KOPT-K1 (cell line): ENCODE measurements around the gene CACNA1D.

Experiments
- H3K27ac ChIP-seq: fragments of 200-600 bp; sonication (generic); 2 replicates; pipeline ENCODE4 v1.5.1; 2016; ENCODE audit warnings: antibody characterized with exemption, mild to moderate bottlenecking, low read depth, low read length; ENCODE audit not compliant: poor library complexity, severe bottlenecking
- H3K36me3 ChIP-seq: fragments of 200-600 bp; sonication (generic); 2 replicates; pipeline ENCODE4 v1.5.1; 2017; ENCODE audit warnings: antibody characterized with exemption, mild to moderate bottlenecking, low read length, moderate library complexity; ENCODE audit not compliant: insufficient read depth
- H3K9me3 ChIP-seq: fragments of 200-600 bp; sonication (generic); 2 replicates; pipeline ENCODE4 v1.5.1; 2017; ENCODE audit warnings: antibody characterized with exemption, low read length, mild to moderate bottlenecking; ENCODE audit not compliant: insufficient read depth, poor library complexity, severe bottlenecking

CACNA1D gene

GRCh38 chr3:53815651-53816050 is 321.2 kb downstream of the CACNA1D start:
- Histone ChIP-seq H3K9me3 (no peaks in the 10 kb centered on the region), H3K36me3 (no peaks in the 10 kb centered on the region), H3K27ac (no peak overlapping the region)

DNA sequence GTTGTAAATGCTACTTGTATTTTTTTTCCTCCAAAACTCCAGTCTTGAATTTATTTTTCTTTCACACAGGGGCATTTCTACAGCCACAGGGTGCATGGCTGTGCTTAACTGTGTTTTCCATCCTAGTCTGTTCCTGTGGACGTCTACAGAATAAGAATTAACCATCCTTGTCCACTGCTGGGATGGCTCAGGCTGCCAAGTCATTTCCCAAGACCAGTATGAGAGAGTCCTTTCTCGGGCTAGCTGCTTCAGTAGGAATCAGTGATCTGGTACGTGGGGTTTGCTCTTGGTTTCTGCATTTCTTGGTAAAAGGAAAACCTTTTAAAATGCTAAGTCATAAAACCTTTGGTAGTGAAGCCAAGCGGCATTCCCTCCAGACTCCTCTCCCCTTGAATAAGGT is 322.0 kb downstream of the CACNA1D start:
- H3K9me3 ChIP-seq: no peaks in the 10 kb centered on the region
- peak overlapping the region; percentile 1 for H3K27ac ChIP-seq
- H3K36me3 ChIP-seq: no peaks in the 10 kb centered on the region

DNA sequence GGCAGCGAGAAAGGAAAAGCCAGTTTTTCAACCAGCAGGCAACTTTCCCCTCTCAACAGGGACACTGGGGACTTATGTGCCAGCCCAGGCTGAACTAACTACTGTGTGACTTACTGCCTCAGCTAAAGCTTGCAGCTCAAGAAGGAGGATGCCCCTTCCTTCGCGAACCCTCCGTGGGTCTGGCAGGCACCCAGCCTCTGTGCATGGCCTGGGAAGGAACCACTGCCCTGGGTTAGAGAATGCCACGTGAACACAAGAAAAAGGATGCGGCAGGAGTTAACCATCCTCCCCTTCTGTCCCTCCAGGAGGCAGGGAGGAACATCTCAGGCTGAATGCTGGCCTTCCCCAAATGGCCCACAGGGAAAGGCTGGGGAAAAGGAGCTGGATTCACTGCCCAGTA is 322.8 kb downstream of the CACNA1D start:
- H3K36me3 ChIP-seq: no peaks in the 10 kb centered on the region
- no peaks in the 10 kb centered on the region for H3K9me3 ChIP-seq
- no peak overlapping the region for H3K27ac ChIP-seq

DNA sequence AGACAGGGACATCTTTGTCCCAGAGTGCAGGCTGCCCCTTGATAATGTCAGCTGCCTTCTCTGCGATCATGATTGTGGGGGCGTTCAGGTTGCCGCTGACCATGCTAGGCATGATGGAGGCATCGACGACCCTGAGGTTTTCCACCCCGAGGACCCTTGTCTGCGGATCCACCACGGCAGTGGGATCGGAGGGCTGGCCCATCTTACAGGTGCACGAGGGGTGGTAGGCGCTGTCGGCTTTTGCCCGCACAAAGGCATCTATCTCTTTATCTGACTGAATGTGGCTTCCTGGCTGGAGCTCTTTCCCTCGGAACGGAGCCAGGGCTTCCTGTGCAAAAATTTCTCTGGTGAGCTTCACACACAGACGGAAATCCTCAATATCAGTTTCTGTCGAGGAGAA is 323.4 kb downstream of the CACNA1D start:
- H3K9me3 ChIP-seq: no peaks in the 10 kb centered on the region
- peak overlapping the region; percentile 52 for H3K27ac ChIP-seq
- H3K36me3 ChIP-seq: no peaks in the 10 kb centered on the region

- no peaks in the 10 kb centered on the region for H3K9me3 ChIP-seq
- no peaks in the 10 kb centered on the region for H3K36me3 ChIP-seq
- peak overlapping the region; percentile 52 for H3K27ac ChIP-seq
Observed at GRCh38 chr3:53818221-53819162, 324.1 kb downstream of the CACNA1D start.

- Histone ChIP-seq H3K9me3 (no peaks in the 10 kb centered on the region), H3K36me3 (no peaks in the 10 kb centered on the region), H3K27ac (peak overlapping the region; percentile 52)
Observed at GRCh38 chr3:53819163-53819868, 324.9 kb downstream of the CACNA1D start.

DNA sequence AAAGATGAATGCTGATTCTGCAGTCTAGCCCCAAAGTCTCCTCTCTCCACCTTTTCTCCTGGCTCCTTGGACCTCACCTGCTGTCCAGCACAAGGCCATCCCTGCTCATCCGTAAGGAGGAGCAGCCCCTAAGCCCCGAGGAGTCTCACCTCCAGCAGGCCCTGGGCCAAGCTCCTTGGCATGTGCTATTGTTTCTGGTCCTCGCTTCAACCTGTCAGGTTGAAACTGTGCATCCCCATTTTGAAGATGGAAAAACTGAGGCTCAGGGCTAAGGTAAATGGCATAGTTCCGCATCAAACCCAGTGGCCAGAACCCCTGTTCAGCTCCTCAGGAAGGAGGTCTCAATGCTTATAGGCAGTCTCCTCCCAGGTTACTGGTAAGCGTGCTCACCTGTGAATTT is 325.7 kb downstream of the CACNA1D start:
- Histone ChIP-seq H3K36me3 (no peaks in the 10 kb centered on the region), H3K9me3 (no peaks in the 10 kb centered on the region)

DNA sequence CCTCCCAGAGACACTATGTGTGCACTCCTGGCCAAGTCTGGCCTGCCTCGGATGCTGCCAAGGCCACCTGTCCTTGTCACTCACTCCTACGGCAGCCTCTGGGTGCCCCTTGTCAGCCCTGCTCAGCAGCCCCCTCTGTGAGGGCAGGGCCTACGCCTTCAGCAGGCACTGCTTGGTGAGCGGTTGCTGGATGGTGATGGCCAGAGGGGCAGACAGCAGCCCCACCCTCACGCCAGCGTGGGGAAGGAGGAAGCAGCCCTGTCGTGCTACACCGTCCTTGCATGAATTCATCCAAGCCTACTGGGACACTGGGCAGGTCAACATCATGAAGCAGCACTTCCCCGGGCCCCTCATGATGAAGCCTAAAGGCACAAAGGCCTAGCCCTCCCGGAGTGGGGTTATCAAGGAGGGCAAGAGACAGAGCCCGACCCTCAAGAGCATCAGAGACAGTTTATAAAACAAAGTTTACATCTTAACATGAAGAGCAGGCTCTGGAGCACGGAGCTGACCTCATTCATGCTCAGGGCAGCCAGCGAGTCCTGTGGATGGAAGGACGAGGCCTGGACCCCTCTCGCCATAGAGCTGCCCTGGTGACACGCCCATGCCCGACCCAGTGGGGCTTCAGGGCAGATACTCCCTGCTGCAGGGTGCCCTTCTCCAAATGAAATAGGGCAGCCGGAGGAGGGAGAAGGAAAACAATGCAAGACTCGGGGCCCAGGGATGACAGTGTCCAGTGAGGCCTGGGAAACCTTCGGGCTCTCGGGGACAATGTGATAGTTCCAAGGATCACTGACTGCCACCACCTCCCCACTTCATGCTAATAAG is 326.6 kb downstream of the CACNA1D start:
- H3K27ac ChIP-seq: no peak overlapping the region
- H3K36me3 ChIP-seq: no peaks in the 10 kb centered on the region
- no peaks in the 10 kb centered on the region for H3K9me3 ChIP-seq

More for the DNA sequence above, 325.7 kb downstream of the CACNA1D start:
- H3K27ac ChIP-seq: no peak overlapping the region

- Histone ChIP-seq H3K27ac (peak overlapping the region; percentile 6), H3K9me3 (no peaks in the 10 kb centered on the region), H3K36me3 (no peaks in the 10 kb centered on the region)
Observed at GRCh38 chr3:53821631-53822121, 327.3 kb downstream of the CACNA1D start.

DNA sequence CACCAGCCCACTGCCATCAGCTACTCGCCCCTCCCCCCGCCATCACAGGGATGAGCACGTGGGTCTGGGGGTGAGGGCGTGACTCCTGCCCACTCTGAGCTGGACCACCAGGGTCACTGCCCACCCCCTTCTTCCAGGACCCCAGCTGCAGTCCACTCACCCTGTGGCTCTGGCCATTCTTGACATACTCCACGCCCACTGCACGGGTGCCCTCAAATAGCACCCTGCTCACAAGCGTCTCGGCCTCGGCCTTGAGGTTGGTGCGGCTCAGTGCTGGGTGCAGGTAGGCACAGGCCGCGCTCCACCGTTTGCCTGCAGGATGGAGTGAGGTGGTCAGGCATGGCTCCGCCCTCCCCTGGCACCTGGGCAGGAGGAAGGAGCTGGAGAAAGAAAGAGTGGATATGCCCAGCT is 327.9 kb downstream of the CACNA1D start:
- no peaks in the 10 kb centered on the region for H3K36me3 ChIP-seq
- H3K9me3 ChIP-seq: no peaks in the 10 kb centered on the region
- H3K27ac ChIP-seq: no peak overlapping the region

GRCh38 chr3:53823026-53823955 is 328.9 kb downstream of the CACNA1D start:
- Histone ChIP-seq H3K27ac (no peak overlapping the region), H3K36me3 (no peaks in the 10 kb centered on the region), H3K9me3 (no peaks in the 10 kb centered on the region)

GRCh38 chr3:53823956-53824657 is 329.7 kb downstream of the CACNA1D start:
- Histone ChIP-seq H3K27ac (no peak overlapping the region), H3K36me3 (no peaks in the 10 kb centered on the region), H3K9me3 (no peaks in the 10 kb centered on the region)

DNA sequence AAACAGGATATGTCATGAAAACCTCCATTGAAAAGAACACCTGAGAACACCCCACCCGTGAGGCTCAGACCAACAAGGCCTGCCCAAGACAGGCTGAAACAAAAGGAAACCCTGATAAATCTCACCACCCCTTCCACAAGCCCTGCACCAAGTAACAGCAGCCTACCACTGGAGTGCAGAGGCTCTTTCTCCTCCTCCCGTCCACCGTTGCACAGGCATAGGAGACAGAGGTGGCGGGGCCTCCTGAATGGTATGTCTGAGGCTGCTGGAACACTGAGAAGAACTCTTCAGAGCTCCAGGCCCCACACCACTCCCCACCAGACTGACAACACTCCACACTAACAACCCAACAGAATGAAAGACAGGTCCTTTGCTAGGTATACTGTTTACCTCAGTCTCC is 330.4 kb downstream of the CACNA1D start:
- Histone ChIP-seq H3K27ac (no peak overlapping the region), H3K9me3 (no peaks in the 10 kb centered on the region), H3K36me3 (no peaks in the 10 kb centered on the region)
